SHP77 treated with DMSO at 0.1 percent for 48 hours (cell line): ENCODE measurements around the gene NUDT2.

Source experiments
- DNase-seq: peaks from one replicate; lab custom pipeline; 2025; lab: John Stamatoyannopoulos, UW

The NUDT2 gene

GRCh38 chr9:34385561-34386230 is 56.3 kb downstream of the NUDT2 start:
- no peak for DNase-seq

GRCh38 chr9:34386656-34387055 is 57.3 kb downstream of the NUDT2 start:
- no peak for DNase-seq

GRCh38 chr9:34387239-34387638 is 57.9 kb downstream of the NUDT2 start:
- DNase-seq = no peak

GRCh38 chr9:34392511-34392910 is 63.1 kb downstream of the NUDT2 start:
- DNase-seq = no peak
